ENCODE results near the gene NTN1.

NTN1 gene

DNA sequence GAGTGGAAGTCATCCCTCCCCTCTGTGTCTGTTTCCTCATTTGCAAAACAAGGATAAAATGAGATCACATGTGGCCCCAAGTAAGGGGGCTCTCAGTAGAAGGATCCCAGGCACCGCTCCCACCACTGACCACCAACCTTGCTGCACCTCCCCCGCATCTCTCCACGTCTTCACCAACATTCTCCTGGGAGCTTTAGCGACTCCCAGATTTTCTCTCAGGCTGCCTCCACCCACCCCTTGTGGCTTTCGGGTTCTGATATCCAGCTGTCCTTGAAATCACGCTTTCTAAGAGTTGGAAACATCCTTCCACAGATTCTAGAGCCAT, 16.4 kb upstream of the NTN1 start:
- Histone ChIP-seq H4K20me1 (peaks cover 35% of the 10 kb centered on the region), H3K9me3 (peaks cover 13% of the 10 kb centered on the region), H3K36me3 (no peaks in the 10 kb centered on the region), H3K4me1 (peaks cover 19% of the 10 kb centered on the region), H3K4me2 (no peak overlapping the region), H3K4me3 (no peak overlapping the region), H3K27me3 (peaks cover 91% of the 10 kb centered on the region), H3K9ac (no peak overlapping the region), H3K27ac (no peak overlapping the region)
- no peak for TF ChIP-seq Cebpa-rat (IDR thresholded peaks at IDR 0.05)

GRCh38 chr17:9006175-9006767, 15.0 kb upstream of the NTN1 start:
- Histone ChIP-seq H3K4me1 (peaks cover 16% of the 10 kb centered on the region), H3K27me3 (peaks cover 82% of the 10 kb centered on the region), H3K36me3 (no peaks in the 10 kb centered on the region), H3K9me3 (no peaks in the 10 kb centered on the region), H4K20me1 (peaks cover 35% of the 10 kb centered on the region), H3K4me2 (no peak overlapping the region), H3K27ac (no peak overlapping the region), H3K9ac (no peak overlapping the region), H3K4me3 (no peak overlapping the region)
- TF ChIP-seq Cebpa-rat (IDR thresholded peaks at IDR 0.05): no peak

GRCh38 chr17:9007052-9007714, 14.1 kb upstream of the NTN1 start:
- Histone ChIP-seq H3K36me3 (no peaks in the 10 kb centered on the region), H3K27me3 (peaks cover 73% of the 10 kb centered on the region)
- TF ChIP-seq Cebpa-rat (IDR thresholded peaks at IDR 0.05): no peak

GRCh38 chr17:9009096-9009495, 12.2 kb upstream of the NTN1 start:
- Histone ChIP-seq H4K20me1 (peaks cover 16% of the 10 kb centered on the region), H3K4me2 (no peak overlapping the region), H3K27me3 (peaks cover 54% of the 10 kb centered on the region), H3K36me3 (no peaks in the 10 kb centered on the region), H3K9me3 (no peaks in the 10 kb centered on the region), H3K9ac (no peak overlapping the region), H3K27ac (no peak overlapping the region), H3K4me3 (no peak overlapping the region), H3K4me1 (peaks cover under 1% of the 10 kb centered on the region; the same call in 1 of the 2 replicates)
- TF ChIP-seq Cebpa-rat (IDR thresholded peaks at IDR 0.05): no peak

More at GRCh38 chr17:9007052-9007714, 14.1 kb upstream of the NTN1 start:
- no peak overlapping the region for H3K9ac ChIP-seq
- peaks cover 35% of the 10 kb centered on the region for H4K20me1 ChIP-seq
- H3K4me3 ChIP-seq: no peak overlapping the region
- H3K27ac ChIP-seq: no peak overlapping the region
- peaks cover 15% of the 10 kb centered on the region for H3K4me1 ChIP-seq
- no peaks in the 10 kb centered on the region for H3K9me3 ChIP-seq
- H3K4me2 ChIP-seq: no peak overlapping the region

GRCh38 chr17:9009737-9010136, 11.6 kb upstream of the NTN1 start:
- Histone ChIP-seq H3K36me3 (no peaks in the 10 kb centered on the region), H3K27ac (no peak overlapping the region), H4K20me1 (peaks cover 10% of the 10 kb centered on the region), H3K4me2 (no peak overlapping the region), H3K9ac (no peak overlapping the region), H3K27me3 (peaks cover 48% of the 10 kb centered on the region), H3K4me3 (no peak overlapping the region), H3K4me1 (no peaks in the 10 kb centered on the region), H3K9me3 (no peaks in the 10 kb centered on the region)
- TF ChIP-seq Cebpa-rat (IDR thresholded peaks at IDR 0.05): no peak

GRCh38 chr17:9011001-9011400, 10.3 kb upstream of the NTN1 start:
- Histone ChIP-seq H3K36me3 (no peaks in the 10 kb centered on the region), H3K4me3 (no peak overlapping the region), H3K4me1 (no peaks in the 10 kb centered on the region), H3K9ac (no peak overlapping the region), H3K4me2 (no peak overlapping the region), H3K9me3 (no peaks in the 10 kb centered on the region), H3K27ac (no peak overlapping the region), H4K20me1 (no peaks in the 10 kb centered on the region), H3K27me3 (peaks cover 35% of the 10 kb centered on the region)
- TF ChIP-seq Cebpa-rat (IDR thresholded peaks at IDR 0.05): no peak

- H4K20me1 ChIP-seq: peaks cover 5% of the 10 kb centered on the region
- no peak overlapping the region for H3K4me3 ChIP-seq
- no peaks in the 10 kb centered on the region for H3K36me3 ChIP-seq
- H3K9ac ChIP-seq: no peak overlapping the region
- no peak for TF ChIP-seq Cebpa-rat (IDR thresholded peaks at IDR 0.05)
- H3K27me3 ChIP-seq: peaks cover 53% of the 10 kb centered on the region
- H3K27ac ChIP-seq: no peak overlapping the region
- no peak overlapping the region for H3K4me2 ChIP-seq
- no peaks in the 10 kb centered on the region for H3K9me3 ChIP-seq
- H3K4me1 ChIP-seq: peaks cover 11% of the 10 kb centered on the region
These were observed 4.3 kb upstream of the NTN1 start for GRCh38 chr17:9016941-9017552.

GRCh38 chr17:9018726-9019125, 2.6 kb upstream of the NTN1 start:
- Histone ChIP-seq H3K9me3 (peaks cover 10% of the 10 kb centered on the region), H3K4me3 (no peak overlapping the region), H3K9ac (no peak overlapping the region), H3K4me2 (no peak overlapping the region), H3K27ac (no peak overlapping the region), H4K20me1 (peaks cover 22% of the 10 kb centered on the region), H3K27me3 (peaks cover 69% of the 10 kb centered on the region), H3K36me3 (no peaks in the 10 kb centered on the region), H3K4me1 (peaks cover 17% of the 10 kb centered on the region)
- no peak for TF ChIP-seq Cebpa-rat (IDR thresholded peaks at IDR 0.05)

DNA sequence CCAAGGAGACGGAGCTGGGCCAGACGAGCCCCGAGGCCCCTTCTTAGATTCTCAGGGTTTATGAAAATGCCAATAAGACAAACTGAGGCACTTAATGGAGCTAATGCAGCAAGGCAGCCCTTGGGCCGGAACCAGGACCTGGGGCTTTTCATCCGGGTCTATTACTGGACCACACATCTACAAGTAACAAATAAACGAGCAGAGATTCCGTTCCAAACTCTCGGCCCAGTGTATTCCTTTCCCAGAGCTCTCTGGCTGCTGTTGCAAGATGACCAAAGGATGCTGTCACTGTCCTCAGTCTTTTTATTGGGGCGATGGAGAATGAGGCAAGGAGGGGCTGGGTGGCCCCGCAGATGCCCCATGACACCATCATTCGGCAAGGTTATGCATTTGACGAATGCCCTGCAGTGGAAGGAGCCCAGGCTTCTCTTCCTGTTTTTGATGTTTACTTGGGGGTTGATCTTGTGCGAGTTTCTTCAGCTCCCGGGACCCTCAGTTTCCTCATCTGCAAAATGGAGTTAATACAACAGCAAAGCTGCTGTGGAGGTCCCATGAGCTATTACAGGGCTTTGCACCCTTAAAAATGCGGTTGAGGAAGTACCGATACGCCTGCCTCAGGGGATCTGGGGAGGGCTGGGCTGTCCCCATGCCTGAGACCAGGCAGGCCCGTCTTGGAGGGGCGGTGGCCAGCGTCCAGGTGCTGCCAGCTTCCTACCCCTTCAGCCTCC, 1.1 kb upstream of the NTN1 start:
- peaks cover 17% of the 10 kb centered on the region for H3K4me1 ChIP-seq
- peak overlapping the region; percentile 82 for H3K4me3 ChIP-seq
- H3K4me2 ChIP-seq: peak overlapping the region; percentile 99
- H3K27me3 ChIP-seq: peaks cover 85% of the 10 kb centered on the region
- H3K27ac ChIP-seq: no peak overlapping the region
- no peaks in the 10 kb centered on the region for H3K36me3 ChIP-seq
- no peak for TF ChIP-seq Cebpa-rat (IDR thresholded peaks at IDR 0.05)
- H4K20me1 ChIP-seq: peaks cover 35% of the 10 kb centered on the region
- peak overlapping the region; percentile 51; the same call in 1 of the 2 replicates for H3K9ac ChIP-seq
- peaks cover 10% of the 10 kb centered on the region for H3K9me3 ChIP-seq

DNA sequence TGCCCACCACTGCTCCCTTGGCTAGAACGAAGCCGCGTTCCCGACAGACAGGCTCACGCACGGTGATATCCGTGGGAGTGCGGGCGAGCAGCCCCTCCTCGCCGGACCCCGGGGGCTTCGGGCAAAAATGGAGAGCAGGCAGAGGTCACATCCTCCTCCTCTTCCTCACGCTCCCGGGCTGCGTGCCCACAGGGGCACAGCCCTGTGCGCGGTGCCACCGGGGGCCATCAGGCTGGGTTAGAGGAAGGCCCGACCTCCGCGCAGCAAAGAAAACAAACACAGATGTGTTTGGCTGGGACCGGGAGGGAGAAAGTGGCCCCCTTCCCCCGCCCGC, 519 bp upstream of the NTN1 start:
- Histone ChIP-seq H3K4me1 (peaks cover 17% of the 10 kb centered on the region), H4K20me1 (peaks cover 35% of the 10 kb centered on the region), H3K27ac (no peak overlapping the region), H3K4me2 (peak overlapping the region; percentile 99), H3K4me3 (peak overlapping the region; percentile 82), H3K36me3 (no peaks in the 10 kb centered on the region), H3K27me3 (peaks cover 90% of the 10 kb centered on the region), H3K9ac (peak overlapping the region; percentile 51; the same call in 1 of the 2 replicates), H3K9me3 (peaks cover 10% of the 10 kb centered on the region)
- TF ChIP-seq Cebpa-rat (IDR thresholded peaks at IDR 0.05): no peak
